Endothelial cell of umbilical vein (primary cell): ENCODE measurements around the gene ADORA2B.

Experiments
- EZH2 ChIP-seq: IDR thresholded peaks from 2 replicates; pipeline ENCODE4 v1.6.1; 2012; ENCODE audit warnings: borderline replicate concordance, low read depth, mild to moderate bottlenecking, moderate library complexity, low read length, inconsistent platforms; ENCODE audit not compliant: severe bottlenecking
- POLR2A ChIP-seq: IDR thresholded peaks from 2 replicates; pipeline ENCODE4 v1.6.1; 2012; ENCODE audit warnings: low read depth, mild to moderate bottlenecking, control low read depth, low read length

GRCh38 chr17:15926039-15926740 is 18.7 kb upstream of the ADORA2B start:
- TF ChIP-seq EZH2 = no peak
- TF ChIP-seq POLR2A = no peak
